ENCODE data around the gene SPATS1.
"Not testable (repeated sequence)": the region's sequence is repeated elsewhere in the genome, so short reads cannot be mapped to it uniquely, and the experiment has no call there.

Gene SPATS1

DNA sequence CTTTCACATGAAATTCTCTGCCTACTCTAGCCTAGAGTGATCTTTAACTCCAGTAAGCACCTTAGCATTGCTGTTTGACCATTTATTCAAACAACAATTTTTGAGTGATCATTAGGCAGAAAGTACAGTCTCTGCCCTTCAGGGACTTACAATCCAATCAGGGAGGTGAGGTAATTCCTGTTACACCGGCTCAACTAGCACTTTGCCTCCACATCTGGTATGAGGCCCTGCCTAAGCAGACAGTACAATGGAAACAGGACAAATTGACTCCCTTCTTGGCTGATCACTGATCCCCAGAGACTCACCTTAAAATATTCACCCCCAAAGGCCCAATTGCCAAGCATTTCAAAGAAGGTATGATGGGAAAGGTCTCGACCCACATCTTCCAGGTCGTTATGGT is 30.7 kb upstream of the SPATS1 start:
- peak overlapping the region; percentile 85 for H3K4me3 ChIP-seq (ENCODE audit: low read length)
- peak; percentile 51 for DNase-seq (ENCODE audit: low read depth)
- TF ChIP-seq, protein P1, sequence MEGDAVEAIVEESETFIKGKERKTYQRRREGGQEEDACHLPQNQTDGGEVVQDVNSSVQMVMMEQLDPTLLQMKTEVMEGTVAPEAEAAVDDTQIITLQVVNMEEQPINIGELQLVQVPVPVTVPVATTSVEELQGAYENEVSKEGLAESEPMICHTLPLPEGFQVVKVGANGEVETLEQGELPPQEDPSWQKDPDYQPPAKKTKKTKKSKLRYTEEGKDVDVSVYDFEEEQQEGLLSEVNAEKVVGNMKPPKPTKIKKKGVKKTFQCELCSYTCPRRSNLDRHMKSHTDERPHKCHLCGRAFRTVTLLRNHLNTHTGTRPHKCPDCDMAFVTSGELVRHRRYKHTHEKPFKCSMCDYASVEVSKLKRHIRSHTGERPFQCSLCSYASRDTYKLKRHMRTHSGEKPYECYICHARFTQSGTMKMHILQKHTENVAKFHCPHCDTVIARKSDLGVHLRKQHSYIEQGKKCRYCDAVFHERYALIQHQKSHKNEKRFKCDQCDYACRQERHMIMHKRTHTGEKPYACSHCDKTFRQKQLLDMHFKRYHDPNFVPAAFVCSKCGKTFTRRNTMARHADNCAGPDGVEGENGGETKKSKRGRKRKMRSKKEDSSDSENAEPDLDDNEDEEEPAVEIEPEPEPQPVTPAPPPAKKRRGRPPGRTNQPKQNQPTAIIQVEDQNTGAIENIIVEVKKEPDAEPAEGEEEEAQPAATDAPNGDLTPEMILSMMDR (IDR thresholded peaks at IDR 0.05; ENCODE audit: insufficient read depth, low read depth, low read length, missing control alignments), result no peak

GRCh38 chr6:44312901-44313788 is 29.3 kb upstream of the SPATS1 start, which contains the start of gene AARS2:
AARS2 (minus strand) TSS chr6:44313347; CDS start chr6:44313323, 24 bp downstream.
- H3K4me3 ChIP-seq (ENCODE audit: low read length), result peak within 1 kb of the TSS; percentile 85
- TF ChIP-seq, protein P1 (IDR thresholded peaks at IDR 0.05; ENCODE audit: insufficient read depth, low read depth, low read length, missing control alignments), result peak; percentile 97
- peak; percentile 83 for DNase-seq (ENCODE audit: low read depth)

- not testable (repeated sequence) for DNase-seq (ENCODE audit: low read depth); H3K4me3 ChIP-seq (ENCODE audit: low read length)
These were observed 27.8 kb upstream of the SPATS1 start for GRCh38 chr6:44314657-44315056.

DNA sequence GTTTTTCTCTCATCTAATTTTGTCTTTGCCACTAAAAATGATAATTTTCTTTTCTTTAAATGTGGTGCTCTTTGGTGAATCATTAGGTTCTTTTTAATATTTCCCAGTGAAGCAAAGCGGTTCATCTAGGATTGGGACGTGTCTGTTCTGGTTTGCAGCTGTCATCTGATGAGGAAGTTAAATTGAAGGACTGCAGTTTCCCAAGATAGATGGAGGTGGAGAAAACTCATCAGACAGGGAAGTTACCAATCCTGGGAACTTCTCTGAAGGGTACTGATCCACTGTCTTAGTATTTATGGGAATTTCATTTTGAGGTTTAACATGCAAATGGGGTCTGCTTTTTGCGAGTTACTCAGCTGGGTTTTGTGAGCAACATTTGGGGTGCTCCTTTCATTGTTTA is 26.9 kb upstream of the SPATS1 start:
- TF ChIP-seq, protein P1 (IDR thresholded peaks at IDR 0.05; ENCODE audit: insufficient read depth, low read depth, low read length, missing control alignments), result no peak
- no peak overlapping the region for H3K4me3 ChIP-seq (ENCODE audit: low read length)
- peak; percentile 65 for DNase-seq (ENCODE audit: low read depth)

GRCh38 chr6:44315951-44316350 is 26.5 kb upstream of the SPATS1 start:
- DNase-seq (ENCODE audit: low read depth), result no peak
- TF ChIP-seq, protein P1 (IDR thresholded peaks at IDR 0.05; ENCODE audit: insufficient read depth, low read depth, low read length, missing control alignments), result no peak
- H3K4me3 ChIP-seq (ENCODE audit: low read length), result no peak overlapping the region

DNA sequence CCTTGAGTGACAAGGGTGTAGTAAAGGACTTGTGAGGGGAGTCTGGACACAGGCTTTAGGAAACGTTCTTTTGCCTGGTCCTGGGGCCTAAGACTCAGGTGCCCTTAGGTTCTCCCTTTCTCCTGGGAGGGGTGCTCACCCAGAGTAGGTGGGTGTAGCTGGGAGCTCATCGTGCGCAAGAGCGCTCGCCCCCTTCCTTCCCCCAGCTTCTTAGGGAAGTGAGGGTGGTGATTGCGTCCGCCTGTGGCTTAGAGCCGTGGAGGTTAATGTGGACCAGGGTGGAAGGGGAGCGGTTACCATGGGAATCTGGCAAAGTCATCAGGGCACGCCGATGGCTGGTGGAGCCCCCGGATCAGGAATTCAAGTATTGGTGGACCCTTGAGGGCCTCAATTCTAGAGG is 26.0 kb upstream of the SPATS1 start:
- no peak for DNase-seq (ENCODE audit: low read depth)
- H3K4me3 ChIP-seq (ENCODE audit: low read length), result no peak overlapping the region
- TF ChIP-seq, protein P1 (IDR thresholded peaks at IDR 0.05; ENCODE audit: insufficient read depth, low read depth, low read length, missing control alignments), result no peak

DNA sequence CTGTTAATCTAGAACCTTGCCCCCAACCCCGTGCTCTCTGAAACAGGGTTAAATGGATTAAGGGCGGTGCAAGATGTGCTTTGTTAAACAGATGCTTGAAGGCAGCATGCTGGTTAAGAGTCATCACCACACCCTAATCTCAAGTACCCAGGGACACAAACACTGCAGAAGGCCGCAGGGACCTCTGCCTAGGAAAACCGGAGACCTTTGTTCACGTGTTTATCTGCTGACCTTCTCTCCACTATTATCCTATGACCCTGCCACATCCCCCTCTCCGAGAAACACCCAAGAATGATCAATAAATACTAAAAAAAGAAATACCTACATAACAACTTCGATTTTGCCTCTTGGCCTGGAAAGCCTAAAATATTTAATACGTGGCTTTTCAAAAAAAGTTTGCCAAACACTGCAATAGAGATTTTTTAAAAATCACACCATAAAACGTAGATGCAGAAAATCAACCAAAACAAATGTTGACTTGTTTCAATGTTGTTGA is 25.3 kb upstream of the SPATS1 start:
- not testable (repeated sequence) for DNase-seq (ENCODE audit: low read depth); H3K4me3 ChIP-seq (ENCODE audit: low read length)

- no peak for DNase-seq (ENCODE audit: low read depth)
- TF ChIP-seq, protein P1 (IDR thresholded peaks at IDR 0.05; ENCODE audit: insufficient read depth, low read depth, low read length, missing control alignments), result no peak
- no peak overlapping the region for H3K4me3 ChIP-seq (ENCODE audit: low read length)
These were observed 21.2 kb upstream of the SPATS1 start for GRCh38 chr6:44321210-44321609.
